Endothelial cell of umbilical vein (primary cell): ENCODE data around the gene ARPC5L.

Experiments used
- CTCF ChIP-seq, 2 donors: IDR thresholded peaks; 1 replicate in 1 of 2; 2 replicates in 1 of 2; pipeline ENCODE4 v1.5.1; 2011; ENCODE audit warnings: low read length in 2 of 2, mild to moderate bottlenecking in 2 of 2, moderate library complexity in 2 of 2, control low read depth in 1 of 2, inconsistent platforms in 1 of 2, low read depth in 1 of 2; ENCODE audit not compliant: insufficient read depth in 1 of 2; ENCODE audit errors: extremely low read depth in 1 of 2
- EZH2 ChIP-seq: IDR thresholded peaks from 2 replicates; pipeline ENCODE4 v1.6.1; 2012; ENCODE audit warnings: borderline replicate concordance, low read depth, mild to moderate bottlenecking, moderate library complexity, low read length, inconsistent platforms; ENCODE audit not compliant: severe bottlenecking
- FOS ChIP-seq: IDR thresholded peaks from 2 replicates; pipeline ENCODE4 v1.6.1; 2011; ENCODE audit warnings: mild to moderate bottlenecking, low read length, moderate library complexity, borderline replicate concordance; ENCODE audit not compliant: insufficient read depth
- GATA2 ChIP-seq: IDR thresholded peaks from 2 replicates; pipeline ENCODE4 v1.7.0; 2011; ENCODE audit warnings: low read depth, mild to moderate bottlenecking, moderate library complexity, mixed read lengths, low read length; ENCODE audit not compliant: insufficient read length, insufficient read depth
- JUN ChIP-seq: IDR thresholded peaks from 2 replicates; pipeline ENCODE4 v1.6.1; 2011; ENCODE audit warnings: borderline replicate concordance, low read depth; ENCODE audit not compliant: insufficient read length, insufficient read depth
- MYC ChIP-seq: IDR thresholded peaks from one replicate; pipeline ENCODE4 v1.6.1; 2011; ENCODE audit warnings: mild to moderate bottlenecking, low read depth, low read length
- POLR2A ChIP-seq: IDR thresholded peaks from 2 replicates; pipeline ENCODE4 v1.6.1; 2012; ENCODE audit warnings: low read depth, mild to moderate bottlenecking, control low read depth, low read length
- POLR2AphosphoS5 ChIP-seq: IDR thresholded peaks from 2 replicates; pipeline ENCODE4 v1.6.1; 2012; ENCODE audit warnings: low read depth, mild to moderate bottlenecking, control low read depth, low read length, moderate library complexity; ENCODE audit not compliant: insufficient read depth
- TF ChIP-seq, protein P1 (sequence below): IDR thresholded peaks from 2 replicates; pipeline ENCODE4 v1.6.1; 2011; ENCODE audit not compliant: insufficient read depth, insufficient read length

DNA sequence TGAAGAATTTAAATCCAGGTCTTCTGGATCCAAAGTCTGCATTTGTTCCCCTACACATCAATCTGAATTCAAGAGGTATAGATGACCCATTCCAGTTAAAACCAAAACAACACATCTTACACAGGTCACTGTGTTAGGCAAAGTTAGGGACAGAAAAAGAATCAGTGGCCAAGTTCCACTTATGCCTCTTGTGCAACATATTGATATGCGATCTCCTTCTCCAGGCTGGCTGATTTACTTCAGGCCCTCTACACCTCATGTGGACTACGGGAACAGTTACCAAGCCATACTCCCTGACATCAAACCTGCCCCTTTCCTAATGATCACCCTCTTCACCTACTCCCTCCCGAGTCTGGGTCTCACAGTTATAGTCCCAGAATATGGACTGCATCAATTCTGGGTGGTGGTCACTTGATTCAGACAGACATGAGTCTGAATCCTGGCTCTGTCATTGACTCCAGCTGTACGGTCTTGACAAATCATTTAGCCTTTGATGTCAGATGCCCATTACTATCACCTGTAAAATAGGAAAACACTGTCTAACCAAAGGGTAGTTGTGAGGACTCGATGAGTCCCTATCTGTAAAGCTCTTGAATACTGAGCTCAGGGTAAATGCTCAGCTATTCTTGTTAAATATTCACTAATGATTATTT is 52.9 kb downstream of the ARPC5L start:
- TF ChIP-seq GATA2 (no peak), EZH2 (no peak), CTCF (IDR thresholded peaks at IDR 0.05; ENCODE audit: extremely low read depth in 1 of 2, insufficient read depth in 1 of 2, low read depth in 1 of 2, low read length in 2 of 2) (no peak), POLR2A (no peak), POLR2AphosphoS5 (no peak), JUN (no peak), FOS (no peak), MYC (no peak)
- TF ChIP-seq, protein P1, sequence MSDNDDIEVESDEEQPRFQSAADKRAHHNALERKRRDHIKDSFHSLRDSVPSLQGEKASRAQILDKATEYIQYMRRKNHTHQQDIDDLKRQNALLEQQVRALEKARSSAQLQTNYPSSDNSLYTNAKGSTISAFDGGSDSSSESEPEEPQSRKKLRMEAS: no peak
